ENCODE measurements around the gene TBC1D5. TPM values are rescaled to one million over a fixed set of nuclear protein-coding genes. Genes with fewer than 3 reads are reported as not detected.

Gene TBC1D5
- total RNA-seq, 1 donor from 2014 or later: 55.6 TPM

GRCh38 chr3:17634201-17634600 is 108.2 kb downstream of the TBC1D5 start:
- H3K36me3 Mint-ChIP-seq (ENCODE audit: insufficient read depth): peaks cover 3% of the 10 kb centered on the region
- H3K27ac Mint-ChIP-seq: no peak overlapping the region
- DNase-seq (ENCODE audit: low spot score, unreplicated experiment): no peak
- H3K4me1 Mint-ChIP-seq (ENCODE audit: low read depth): peaks cover 3% of the 10 kb centered on the region
- H3K4me3 Mint-ChIP-seq (ENCODE audit: low read depth): no peak overlapping the region
- no peaks in the 10 kb centered on the region for H3K27me3 Mint-ChIP-seq
- H3K9me3 Mint-ChIP-seq (ENCODE audit: low read depth): peaks cover 4% of the 10 kb centered on the region
- TF ChIP-seq CTCF (IDR thresholded peaks at IDR 0.05; ENCODE audit: unreplicated experiment): no peak

- H3K27me3 Mint-ChIP-seq: no peaks in the 10 kb centered on the region
- H3K27ac Mint-ChIP-seq: no peak overlapping the region
- H3K36me3 Mint-ChIP-seq (ENCODE audit: insufficient read depth): peaks cover 3% of the 10 kb centered on the region
- DNase-seq (ENCODE audit: low spot score, unreplicated experiment): no peak
- TF ChIP-seq CTCF (IDR thresholded peaks at IDR 0.05; ENCODE audit: unreplicated experiment): no peak
- H3K4me3 Mint-ChIP-seq (ENCODE audit: low read depth): no peak overlapping the region
- H3K4me1 Mint-ChIP-seq (ENCODE audit: low read depth): peaks cover 3% of the 10 kb centered on the region
- H3K9me3 Mint-ChIP-seq (ENCODE audit: low read depth): peaks cover 4% of the 10 kb centered on the region
These were observed 109.9 kb downstream of the TBC1D5 start for GRCh38 chr3:17632401-17633100.

GRCh38 chr3:17631609-17632008 is 110.8 kb downstream of the TBC1D5 start:
- Mint-ChIP-seq H3K27ac (no peak overlapping the region), H3K27me3 (no peaks in the 10 kb centered on the region), H3K9me3 (ENCODE audit: low read depth) (peaks cover 4% of the 10 kb centered on the region), H3K36me3 (ENCODE audit: insufficient read depth) (peaks cover 3% of the 10 kb centered on the region), H3K4me3 (ENCODE audit: low read depth) (no peak overlapping the region), H3K4me1 (ENCODE audit: low read depth) (peaks cover 3% of the 10 kb centered on the region)
- no peak for TF ChIP-seq CTCF (IDR thresholded peaks at IDR 0.05; ENCODE audit: unreplicated experiment)
- DNase-seq (ENCODE audit: low spot score, unreplicated experiment): no peak

- Mint-ChIP-seq H3K9me3 (ENCODE audit: low read depth) (peaks cover 4% of the 10 kb centered on the region), H3K27me3 (no peaks in the 10 kb centered on the region), H3K4me1 (ENCODE audit: low read depth) (peaks cover 1% of the 10 kb centered on the region), H3K4me3 (ENCODE audit: low read depth) (no peak overlapping the region), H3K27ac (no peak overlapping the region), H3K36me3 (ENCODE audit: insufficient read depth) (peaks cover 3% of the 10 kb centered on the region)
- no peak for TF ChIP-seq CTCF (IDR thresholded peaks at IDR 0.05; ENCODE audit: unreplicated experiment)
- DNase-seq (ENCODE audit: low spot score, unreplicated experiment): no peak
These were observed 113.0 kb downstream of the TBC1D5 start for GRCh38 chr3:17629400-17629799.

- no peak for DNase-seq (ENCODE audit: low spot score, unreplicated experiment)
- Mint-ChIP-seq H3K36me3 (ENCODE audit: insufficient read depth) (peaks cover 2% of the 10 kb centered on the region), H3K27ac (no peak overlapping the region), H3K27me3 (no peaks in the 10 kb centered on the region), H3K9me3 (ENCODE audit: low read depth) (no peaks in the 10 kb centered on the region), H3K4me1 (ENCODE audit: low read depth) (no peaks in the 10 kb centered on the region), H3K4me3 (ENCODE audit: low read depth) (no peak overlapping the region)
- no peak for TF ChIP-seq CTCF (IDR thresholded peaks at IDR 0.05; ENCODE audit: unreplicated experiment)
These were observed 116.0 kb downstream of the TBC1D5 start for GRCh38 chr3:17626395-17626794.
